ENCODE results near the gene OSBPL8.

The OSBPL8 gene

GRCh38 chr12:76307083-76307482 lies 252.5 kb downstream of the OSBPL8 start:
- ATAC-seq (no peak), DNase-seq (no peak)

- no peak for DNase-seq
- ATAC-seq = no peak
Measured at GRCh38 chr12:76303989-76304460, 255.5 kb downstream of the OSBPL8 start.

GRCh38 chr12:76303365-76303764 lies 256.2 kb downstream of the OSBPL8 start:
- ATAC-seq = no peak
- DNase-seq = no peak

Data from stimulated activated naive CD8-positive, alpha-beta T cell treated with anti-CD3 and anti-CD28 coated beads, Interleukin-15, Interleukin-2, amounts not matched to agents 100 U/mL and 50 U/mL, for 24 hours (primary cell).